ENCODE results near the gene GPS2. TPM values are rescaled to one million over a fixed set of nuclear protein-coding genes. Genes with fewer than 3 reads are reported as not detected.

Gene GPS2
- total and polyA plus RNA-seq, 10 of the 15 experiments (the other 5 are each of a cell fraction or from before 2014, with no cell fraction given): 10.2 to 96.4 (median 42.5) TPM

- TF ChIP-seq ATF7 (IDR thresholded peaks at IDR 0.05; ENCODE audit: low read depth): no peak
- TF ChIP-seq IKZF1 (conservative IDR thresholded peaks at IDR 0.05): peak; percentile 90
- no peak for TF ChIP-seq FOXK2 (IDR thresholded peaks at IDR 0.05)
- TF ChIP-seq MAX (IDR thresholded peaks at IDR 0.05; ENCODE audit: low read depth, low read length): peak; percentile 24; the same call in 1 of the 2 replicates
- TF ChIP-seq TCF3 (IDR thresholded peaks at IDR 0.05; ENCODE audit: borderline replicate concordance, insufficient read depth, low read depth, low read length): 0 out of 2 replicates have a peak, but pooled peaks have one; percentile 33
- TF ChIP-seq SMC3 (IDR thresholded peaks at IDR 0.05; ENCODE audit: borderline replicate concordance, low read length): no peak
- 0 out of 2 replicates have a peak, but pooled peaks have one; percentile 54 for TF ChIP-seq ZNF217 (IDR thresholded peaks at IDR 0.05)
- peak; percentile 80 for TF ChIP-seq NKRF (conservative IDR thresholded peaks at IDR 0.05)
- no peak for TF ChIP-seq RAD51 (IDR thresholded peaks at IDR 0.05)
- TF ChIP-seq IRF4 (IDR thresholded peaks at IDR 0.05; ENCODE audit: low read depth, low read length): no peak
- no peak for TF ChIP-seq ATF3 (IDR thresholded peaks at IDR 0.05; ENCODE audit: borderline replicate concordance, extremely low read depth, low read depth, low read length)
- peak; percentile 53; the same call in 1 of the 2 replicates for TF ChIP-seq CREB1 (IDR thresholded peaks at IDR 0.05; ENCODE audit: low read depth)
- peak; percentile 1 for TF ChIP-seq HDAC6 (IDR thresholded peaks at IDR 0.05; ENCODE audit: unreplicated experiment)
- TF ChIP-seq ZBTB4 (CRISPR knock-in tag; IDR thresholded peaks at IDR 0.05): no peak
- TF ChIP-seq NFIC (IDR thresholded peaks at IDR 0.05; ENCODE audit: low read depth, low read length): no peak
- 0 out of 2 replicates have a peak, but pooled peaks have one; percentile 61 for TF ChIP-seq STAT1 (conservative IDR thresholded peaks at IDR 0.05)
- no peak for TF ChIP-seq FOXM1 (IDR thresholded peaks at IDR 0.05; ENCODE audit: low read depth, low read length)
- TF ChIP-seq BCLAF1 (IDR thresholded peaks at IDR 0.05): no peak
- TF ChIP-seq ELK1 (IDR thresholded peaks at IDR 0.05; ENCODE audit: low read depth, low read length): no peak
- TF ChIP-seq SMARCA5 (IDR thresholded peaks at IDR 0.05): peak; percentile 77
These were observed 36.7 kb upstream of the GPS2 start, which contains the start of gene KCTD11 (continued) for GRCh38 chr17:7351665-7352502.

All from GM12878 (cell line).